Activated effector memory CD4-positive, alpha-beta T cell treated with anti-CD3 and anti-CD28 coated beads, Interleukin-2, amount 50 U/mL, for 16 hours (primary cell): ENCODE results near the gene LIPG.
"Not testable (repeated sequence)": the region's sequence is repeated elsewhere in the genome, so short reads cannot be mapped to it uniquely, and the experiment has no call there.

ENCODE experiments used
- DNase-seq: peaks from one replicate; pipeline ENCODE4 v3.0.0-alpha.2; 2020

The LIPG gene

DNA sequence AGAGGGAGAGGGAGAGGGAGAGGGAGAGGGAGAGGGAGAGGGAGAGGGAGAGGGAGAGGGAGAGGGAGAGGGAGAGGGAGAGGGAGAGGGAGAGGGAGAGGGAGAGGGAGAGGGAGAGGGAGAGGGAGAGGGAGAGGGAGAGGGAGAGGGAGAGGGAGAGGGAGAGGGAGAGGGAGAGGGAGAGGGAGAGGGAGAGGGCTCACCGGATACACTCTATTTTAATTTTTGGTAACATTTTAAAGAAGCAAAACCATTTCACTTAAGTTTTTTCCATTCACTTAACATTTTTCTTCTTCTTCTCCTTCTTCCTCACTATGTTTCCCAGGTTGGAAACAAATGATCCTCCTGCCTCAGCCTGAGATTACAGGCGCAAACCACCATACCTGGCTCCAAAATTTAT lies 17.2 kb downstream of the LIPG start:
- not testable (repeated sequence) for DNase-seq

DNA sequence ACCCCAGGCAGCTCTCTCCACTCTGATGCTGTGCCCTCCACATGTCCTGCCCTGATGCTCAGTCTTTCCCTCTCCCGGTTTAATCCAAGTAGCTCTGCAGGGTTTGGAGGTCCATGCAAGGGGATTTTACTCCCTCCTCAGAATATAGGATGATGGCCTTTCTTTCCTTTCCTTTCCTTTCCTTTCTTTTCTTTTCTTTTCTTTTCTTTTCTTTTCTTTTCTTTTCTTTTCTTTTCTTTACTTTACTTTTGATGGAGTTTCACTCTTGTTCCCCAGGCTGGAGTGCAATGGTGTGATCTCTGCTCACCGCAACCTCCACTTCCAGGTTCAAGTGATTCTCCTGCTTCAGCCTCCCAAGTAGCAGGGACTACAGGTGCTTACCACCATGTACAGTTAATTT lies 17.7 kb downstream of the LIPG start:
- not testable (repeated sequence) for DNase-seq

DNA sequence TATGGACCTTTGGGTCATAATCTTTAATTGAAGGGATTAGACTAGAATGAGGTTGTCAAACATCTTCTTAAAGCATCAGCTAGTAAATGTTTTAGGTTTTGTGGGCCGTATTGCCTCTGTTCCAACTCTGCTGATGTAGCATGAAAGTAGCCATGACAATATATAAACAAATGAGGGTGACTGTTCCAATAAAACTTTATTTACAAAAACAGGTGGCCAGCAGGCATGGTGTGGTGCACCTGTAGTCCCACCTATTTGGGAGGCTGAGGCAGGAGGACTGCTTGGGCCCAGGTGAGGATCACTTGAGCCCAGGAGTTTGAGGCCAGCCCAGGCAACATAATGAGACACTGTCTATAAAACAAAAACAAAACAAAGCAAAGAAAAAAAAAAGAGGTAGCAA lies 18.4 kb downstream of the LIPG start:
- DNase-seq = no peak

DNA sequence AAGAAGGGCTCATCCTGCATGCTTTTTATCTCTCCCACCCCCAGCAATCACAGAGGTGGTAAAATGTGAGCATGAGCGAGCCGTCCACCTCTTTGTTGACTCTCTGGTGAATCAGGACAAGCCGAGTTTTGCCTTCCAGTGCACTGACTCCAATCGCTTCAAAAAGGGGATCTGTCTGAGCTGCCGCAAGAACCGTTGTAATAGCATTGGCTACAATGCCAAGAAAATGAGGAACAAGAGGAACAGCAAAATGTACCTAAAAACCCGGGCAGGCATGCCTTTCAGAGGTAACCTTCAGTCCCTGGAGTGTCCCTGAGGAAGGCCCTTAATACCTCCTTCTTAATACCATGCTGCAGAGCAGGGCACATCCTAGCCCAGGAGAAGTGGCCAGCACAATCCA lies 19.5 kb downstream of the LIPG start:
- no peak for DNase-seq

DNA sequence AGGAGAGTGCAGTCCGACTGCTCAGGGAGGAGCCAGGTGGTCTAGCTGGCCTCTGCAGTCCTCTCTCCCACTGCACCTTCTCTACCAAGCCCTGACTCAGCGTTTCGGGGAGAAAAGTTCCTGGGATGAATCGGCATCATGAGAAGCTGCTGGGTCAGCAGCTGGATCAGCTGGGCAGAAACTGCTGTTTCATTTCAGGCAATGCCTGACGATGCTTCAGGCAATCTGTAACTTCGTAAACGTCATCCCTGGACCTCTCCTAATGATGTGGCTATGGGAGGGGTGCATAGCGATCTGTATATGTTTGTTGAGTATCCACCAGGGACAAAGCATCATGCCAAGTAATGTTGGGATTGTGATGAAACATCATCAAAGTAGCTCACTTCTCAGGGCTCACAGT lies 20.7 kb downstream of the LIPG start:
- no peak for DNase-seq

DNA sequence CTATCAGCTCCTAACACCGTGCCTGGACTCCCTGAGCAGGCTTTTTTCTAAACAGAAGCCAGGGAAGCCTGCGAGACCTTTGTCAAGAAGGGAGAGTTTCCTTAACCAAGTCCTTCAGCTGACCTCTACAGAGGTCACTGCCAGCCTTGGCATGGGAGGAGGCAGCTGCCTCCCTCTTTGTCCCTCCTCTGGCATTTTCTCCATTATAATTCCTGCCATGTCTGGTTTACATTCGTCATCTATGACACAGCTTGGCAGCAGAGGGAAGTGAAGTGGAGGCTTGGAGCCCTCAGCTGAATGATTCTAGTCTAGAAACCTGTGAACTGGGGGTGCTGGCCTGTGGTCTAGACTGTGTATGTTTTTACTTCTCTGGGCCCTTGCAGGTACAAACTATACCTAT lies 22.5 kb downstream of the LIPG start:
- DNase-seq = no peak

DNA sequence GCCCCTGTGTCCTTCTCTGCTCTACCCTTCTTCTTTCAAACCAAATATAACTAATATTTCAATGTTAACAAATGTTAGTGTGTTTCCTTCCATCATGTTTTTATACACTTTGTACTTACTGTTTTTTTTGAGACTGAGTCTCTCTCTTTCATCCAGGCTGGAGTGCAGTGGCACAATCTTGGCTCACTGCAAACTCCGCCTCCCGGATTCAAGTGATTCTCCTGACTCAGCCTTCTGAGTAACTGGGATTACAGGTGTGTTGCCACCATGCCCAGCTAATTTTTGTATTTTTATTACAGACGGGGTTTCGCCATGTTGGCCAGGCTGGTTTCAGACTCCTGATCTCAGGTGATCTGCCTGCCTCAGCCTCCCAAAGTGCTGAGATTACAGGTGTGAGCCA lies 23.1 kb downstream of the LIPG start:
- DNase-seq = not testable (repeated sequence)

DNA sequence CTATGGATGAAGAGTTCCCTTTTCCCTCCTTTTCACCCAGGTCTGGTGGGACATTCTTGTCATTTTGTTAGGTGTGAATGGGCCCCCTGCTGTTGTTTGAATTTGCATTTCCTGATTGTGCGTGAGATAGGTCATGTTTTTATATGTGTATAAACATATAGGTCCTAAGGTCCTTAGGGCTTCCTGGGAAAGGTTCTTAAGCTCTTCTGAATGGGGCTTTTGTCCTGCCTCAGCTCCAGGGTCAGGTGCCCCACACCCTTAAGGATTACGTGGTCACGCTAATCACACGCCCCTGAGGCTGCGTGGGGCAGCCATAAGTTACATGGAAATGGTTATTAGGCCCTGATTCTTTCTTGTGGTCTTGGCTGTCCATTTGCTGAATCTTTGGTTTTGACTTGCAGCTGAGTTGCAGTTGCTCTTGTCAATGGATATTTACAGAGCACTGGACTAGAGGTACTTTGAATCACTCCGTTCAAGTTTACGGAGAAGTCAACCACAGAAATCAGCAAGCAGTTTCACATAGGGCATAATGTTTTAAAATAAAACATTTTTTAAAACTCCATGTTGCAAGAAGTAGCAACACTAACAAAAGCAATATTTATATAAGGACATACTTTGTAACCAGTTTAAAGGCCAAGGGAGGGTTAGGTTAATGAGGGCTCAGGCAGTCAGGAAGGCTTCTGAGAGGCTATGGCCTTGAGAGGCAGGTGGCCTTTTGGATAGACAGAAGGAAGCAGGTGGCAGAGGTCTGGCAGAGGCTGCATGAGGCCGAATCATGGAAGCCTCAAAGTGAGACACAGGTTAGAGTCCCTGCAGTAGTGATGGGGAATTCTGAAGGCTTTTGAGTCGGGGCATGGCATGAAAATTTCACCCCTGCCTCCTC lies 24.2 kb downstream of the LIPG start:
- no peak for DNase-seq

DNA sequence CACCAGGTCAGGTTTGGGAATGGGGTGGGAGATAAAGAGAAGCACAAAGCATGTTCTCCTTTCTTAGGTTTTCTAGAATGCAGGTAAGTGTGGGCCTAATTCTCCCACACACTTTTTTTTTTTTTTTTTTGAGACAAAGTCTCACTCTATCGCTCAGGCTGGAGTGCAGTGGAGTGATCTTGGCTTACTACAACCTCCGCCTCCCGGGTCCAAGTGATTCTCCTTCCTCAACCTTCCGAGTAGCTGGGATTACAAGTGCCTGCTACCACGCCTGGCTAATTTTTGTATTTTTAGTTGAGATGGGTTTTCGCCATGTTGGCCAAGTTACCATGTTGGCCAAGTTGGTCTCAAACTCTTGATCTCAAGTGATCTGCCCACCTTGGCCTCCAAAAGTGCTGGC lies 26.3 kb downstream of the LIPG start:
- no peak for DNase-seq

DNA sequence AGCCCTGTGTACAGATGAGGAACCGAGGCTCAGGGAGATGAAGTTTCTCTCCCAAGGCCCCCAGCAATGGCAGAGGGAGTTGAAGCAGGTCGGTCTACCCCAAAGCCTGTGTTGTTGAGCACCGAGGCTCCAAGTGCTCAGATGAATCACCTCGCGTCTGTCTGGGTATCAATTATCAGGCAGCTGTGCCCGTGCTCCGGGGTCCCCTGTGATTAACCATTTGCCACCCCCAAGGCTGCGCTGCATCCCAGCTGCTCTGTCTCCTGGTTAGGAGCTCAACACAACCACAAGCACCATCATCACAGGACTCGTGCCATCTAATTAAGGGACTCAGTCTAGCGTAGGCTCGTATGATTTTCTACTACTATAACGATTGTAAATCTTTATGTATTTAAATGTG lies 27.1 kb downstream of the LIPG start:
- no peak for DNase-seq

DNA sequence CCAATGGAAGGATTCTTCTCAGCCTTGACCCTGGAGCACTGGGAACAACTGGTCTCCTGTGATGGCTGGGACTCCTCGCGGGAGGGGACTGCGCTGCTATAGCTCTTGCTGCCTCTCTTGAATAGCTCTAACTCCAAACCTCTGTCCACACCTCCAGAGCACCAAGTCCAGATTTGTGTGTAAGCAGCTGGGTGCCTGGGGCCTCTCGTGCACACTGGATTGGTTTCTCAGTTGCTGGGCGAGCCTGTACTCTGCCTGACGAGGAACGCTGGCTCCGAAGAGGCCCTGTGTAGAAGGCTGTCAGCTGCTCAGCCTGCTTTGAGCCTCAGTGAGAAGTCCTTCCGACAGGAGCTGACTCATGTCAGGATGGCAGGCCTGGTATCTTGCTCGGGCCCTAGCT lies 28.8 kb downstream of the LIPG start:
- no peak for DNase-seq

DNA sequence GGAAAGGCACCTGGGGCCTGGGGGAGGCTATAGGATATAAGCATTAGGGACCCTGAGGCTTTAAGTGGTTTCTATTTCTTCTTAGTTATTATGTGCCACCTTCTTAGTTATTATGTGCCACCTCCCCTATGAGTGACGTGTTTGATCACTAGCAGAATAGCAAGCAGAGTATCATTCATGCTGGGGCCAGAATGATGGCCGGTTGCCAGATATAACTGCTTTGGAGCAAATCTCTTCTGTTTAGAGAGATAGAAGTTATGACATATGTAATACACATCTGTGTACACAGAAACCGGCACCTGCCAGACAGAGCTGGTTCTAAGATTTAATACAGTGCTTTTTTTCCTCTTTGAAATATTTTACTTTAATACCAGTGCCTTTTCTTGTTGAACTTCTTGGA lies 29.4 kb downstream of the LIPG start:
- DNase-seq = no peak

DNA sequence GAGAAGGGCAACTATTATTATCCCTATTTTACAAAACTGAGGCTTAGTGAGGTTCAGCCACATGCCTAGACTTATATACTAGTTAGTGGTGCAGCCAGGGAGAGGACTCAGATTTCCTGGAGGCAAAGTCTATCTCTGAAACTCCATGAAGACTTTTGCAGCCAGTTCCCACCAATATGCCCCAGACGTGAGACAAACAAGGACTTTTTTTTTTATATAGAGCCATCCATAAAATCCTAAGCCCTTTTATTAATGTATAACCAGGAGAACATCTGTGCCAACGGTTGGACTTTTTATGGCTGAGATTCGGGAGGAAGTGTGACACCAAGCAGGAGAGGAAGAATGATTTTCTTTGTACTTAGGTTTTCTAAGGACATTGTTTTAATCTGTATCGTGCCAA lies 29.9 kb downstream of the LIPG start:
- no peak for DNase-seq

DNA sequence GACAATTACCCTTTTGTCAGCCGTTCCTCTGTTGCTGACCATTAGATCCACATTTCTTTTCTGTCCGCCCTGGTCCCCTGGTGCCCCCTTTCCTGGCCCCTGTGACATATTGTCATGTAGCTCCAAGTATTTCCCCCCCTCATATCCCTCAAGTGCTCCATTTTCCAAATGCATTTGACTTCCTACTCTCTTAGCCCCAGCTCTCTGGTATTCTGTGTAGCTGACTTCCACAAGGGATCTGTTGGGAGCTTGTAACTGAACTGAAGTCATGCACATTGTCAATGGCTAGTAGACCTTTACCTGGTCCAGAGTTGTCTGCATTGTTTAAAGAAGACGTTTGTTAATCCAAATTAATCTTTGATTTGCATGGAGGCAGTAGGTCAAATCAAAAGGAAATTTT lies 34.8 kb downstream of the LIPG start:
- DNase-seq = no peak

DNA sequence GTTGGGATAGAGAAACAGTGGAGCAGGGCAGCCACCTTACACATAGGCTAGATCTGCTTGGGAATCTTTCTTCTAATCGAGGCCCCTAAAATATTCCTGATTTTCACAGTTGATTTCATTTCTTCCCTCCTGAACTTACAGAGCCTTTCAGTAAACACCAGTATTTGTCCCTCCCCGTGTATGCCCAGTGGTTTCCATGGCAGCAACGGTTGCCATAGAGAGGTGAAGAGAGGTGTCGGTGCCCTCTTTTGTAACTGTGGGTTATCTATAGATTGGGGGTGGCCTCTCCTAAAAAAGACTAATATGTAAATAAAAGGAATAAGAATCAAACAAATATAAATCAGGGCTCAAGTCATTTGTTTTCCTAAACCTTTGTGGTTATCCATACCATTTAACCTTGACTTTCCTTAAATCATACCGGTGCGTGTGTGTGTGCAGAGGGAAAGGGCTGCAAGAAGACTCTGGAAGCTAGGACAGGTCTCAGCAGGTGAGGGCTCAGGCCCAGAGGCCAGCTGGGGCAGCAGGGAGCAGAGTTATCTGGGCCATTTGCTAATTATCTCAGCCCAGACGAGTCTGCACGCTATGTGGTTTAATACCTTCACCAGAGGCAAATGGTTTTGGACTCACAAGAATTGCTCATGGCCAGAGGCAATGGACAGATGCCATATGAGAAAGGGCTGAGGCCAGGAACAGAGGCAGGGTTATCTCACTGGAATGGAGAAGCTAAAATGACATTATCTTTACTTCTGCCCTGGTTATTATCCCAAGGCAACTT lies 35.5 kb downstream of the LIPG start:
- DNase-seq = no peak

DNA sequence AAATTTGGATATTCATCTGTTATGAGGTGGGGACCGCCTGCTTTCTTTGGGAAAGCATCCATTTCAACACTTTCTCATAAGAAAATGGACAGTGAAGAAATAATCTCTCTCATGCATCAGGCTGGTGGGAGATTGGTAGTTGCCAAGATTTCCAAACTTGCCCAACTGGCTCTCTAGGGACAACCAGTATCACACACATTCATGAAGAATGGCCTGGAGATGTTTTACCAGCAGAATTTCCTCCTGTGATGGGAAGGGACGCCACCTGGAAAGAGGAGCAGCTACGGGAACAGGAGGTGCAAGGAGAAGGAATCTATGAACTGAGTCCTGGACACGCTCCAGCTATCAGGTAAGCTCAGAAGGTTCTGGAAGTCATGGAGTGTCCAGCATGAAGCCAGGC lies 39.4 kb downstream of the LIPG start:
- DNase-seq = no peak

DNA sequence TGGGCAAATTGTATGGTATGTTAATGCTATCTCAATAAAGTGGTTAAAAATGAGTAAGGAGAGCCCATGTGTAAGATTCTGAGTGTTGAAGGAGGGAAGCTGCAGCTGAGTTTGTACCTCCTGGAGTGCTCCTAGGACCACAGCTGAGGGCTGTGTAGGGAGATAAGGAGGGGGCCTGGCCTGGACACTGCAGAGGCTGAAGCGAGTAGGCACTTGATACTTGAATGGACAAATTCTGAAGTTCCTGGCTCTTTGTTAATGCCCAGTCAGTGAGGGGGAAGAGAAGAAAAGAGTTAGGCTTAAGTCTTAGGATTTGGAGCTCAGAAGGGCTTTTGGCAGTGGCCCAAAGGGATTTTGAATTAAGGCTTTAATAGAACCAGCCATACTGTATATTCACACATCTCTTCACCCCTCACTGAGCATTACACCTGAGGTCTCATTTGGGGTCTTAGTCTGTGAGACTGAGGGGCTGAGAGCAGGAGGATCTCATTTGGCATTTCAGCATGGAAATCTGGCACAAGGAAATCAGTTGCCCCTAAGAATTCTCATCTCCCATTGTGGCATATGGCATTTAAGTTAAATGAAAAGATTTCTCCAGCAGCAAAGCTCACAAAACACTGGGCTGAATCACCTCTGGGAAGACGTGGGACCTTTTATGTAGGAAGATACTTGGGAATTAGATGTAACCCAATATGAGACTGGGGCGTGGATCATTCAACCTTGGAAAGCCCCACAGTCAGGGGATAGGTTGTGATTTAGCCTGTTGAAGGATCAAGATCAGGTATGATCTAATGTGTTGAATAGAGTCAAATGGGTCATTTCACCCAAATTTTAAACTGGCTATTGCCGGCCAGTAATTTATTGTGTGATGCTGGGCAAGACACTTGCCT lies 46.8 kb downstream of the LIPG start:
- no peak for DNase-seq

DNA sequence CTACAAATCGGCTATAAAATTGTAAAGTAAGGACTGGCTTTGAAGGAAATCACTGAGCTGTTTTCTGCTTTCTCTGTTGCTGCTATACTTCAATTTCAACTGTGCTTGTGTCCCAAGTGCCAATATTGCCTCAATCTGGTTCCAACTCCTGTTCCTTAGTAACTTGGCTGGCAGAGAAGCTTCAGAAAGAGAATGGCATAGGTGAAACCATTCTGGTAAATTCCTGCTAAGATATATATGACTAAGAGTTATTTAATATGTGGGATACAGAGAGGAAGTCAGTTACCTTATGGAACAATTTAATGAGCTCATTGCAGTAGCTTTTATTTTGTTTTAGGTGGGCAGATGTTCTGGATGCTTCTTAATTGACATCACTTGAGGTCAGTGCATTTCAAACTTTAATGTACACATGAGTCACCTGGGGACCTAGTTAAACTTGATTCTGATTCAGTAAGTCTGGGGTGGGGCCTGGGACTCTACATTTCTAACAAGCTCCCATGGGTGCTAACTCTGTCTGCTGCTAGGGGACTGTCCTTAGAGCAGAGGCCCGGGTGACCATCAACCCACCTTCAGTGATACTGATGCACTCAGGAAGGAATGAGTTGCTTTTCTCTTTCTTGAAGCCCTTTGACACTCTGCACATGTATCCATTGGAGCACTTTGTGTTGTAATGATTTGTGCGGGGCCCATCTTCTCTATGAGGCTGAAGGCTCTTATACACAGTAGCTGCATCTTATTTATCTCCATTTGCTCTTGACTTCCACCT lies 47.6 kb downstream of the LIPG start:
- DNase-seq = no peak

DNA sequence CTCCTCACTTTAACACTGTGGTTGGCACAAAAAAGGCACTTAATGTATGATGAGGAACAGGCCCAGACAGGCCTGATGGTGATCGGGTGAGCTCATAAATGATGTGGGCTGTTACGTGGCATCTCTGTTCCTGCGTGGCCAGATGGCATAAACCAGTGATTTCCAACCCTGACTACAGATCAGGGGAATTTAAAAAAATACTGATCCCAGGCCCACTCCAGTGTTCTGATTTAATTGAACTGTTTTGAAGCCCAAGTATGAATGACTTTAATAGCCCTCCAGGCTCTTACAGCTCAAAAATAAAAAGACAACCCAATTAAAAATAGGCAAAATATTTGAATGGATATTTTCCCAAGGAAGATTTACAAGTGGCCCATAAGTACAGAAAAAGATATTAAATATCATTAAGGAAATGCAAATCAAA lies 48.2 kb downstream of the LIPG start:
- DNase-seq = no peak

DNA sequence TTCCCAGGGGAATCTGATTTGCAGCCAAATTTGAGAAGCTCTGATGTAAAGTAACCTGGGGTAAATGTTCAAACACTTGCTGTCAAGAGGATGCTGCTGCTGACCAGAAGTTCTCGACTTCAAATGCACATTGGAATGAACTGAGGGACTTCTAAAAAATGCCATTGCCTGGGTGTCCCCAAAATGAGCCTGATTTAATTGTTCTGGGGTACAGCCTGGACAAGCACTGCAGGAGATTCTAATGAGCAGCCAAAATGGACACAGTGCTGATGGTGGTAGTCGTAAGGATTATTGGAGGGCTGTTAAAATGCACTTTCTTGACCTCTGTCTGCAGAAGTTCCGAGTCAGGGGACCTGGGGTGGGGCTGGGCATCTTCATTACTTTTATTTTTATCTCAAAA lies 49.5 kb downstream of the LIPG start:
- no peak for DNase-seq

DNA sequence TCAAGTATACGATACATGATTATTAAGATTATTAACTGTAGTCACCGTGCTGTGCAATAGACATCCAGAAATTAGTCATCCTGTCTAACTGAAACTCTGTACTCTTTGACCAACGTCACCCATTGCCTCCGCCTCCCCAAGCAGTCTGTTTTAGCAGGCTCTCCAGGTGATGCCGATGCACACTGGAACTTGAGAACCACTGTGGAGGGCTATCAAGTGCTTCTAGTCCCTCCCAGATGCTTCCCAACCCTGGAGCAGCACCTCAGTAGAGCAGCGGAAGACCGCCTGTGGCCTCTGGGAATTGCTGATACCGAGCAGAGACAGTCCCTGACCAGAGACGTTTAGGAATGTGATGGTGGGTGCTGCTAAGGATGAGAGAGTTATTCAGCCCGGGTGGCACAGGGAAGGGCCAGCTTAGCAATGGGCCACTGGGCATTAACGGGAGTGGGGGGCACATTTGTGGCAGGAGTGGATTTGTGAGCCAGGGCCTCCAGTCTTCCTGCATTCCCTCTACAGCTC lies 50.7 kb downstream of the LIPG start:
- DNase-seq = no peak

DNA sequence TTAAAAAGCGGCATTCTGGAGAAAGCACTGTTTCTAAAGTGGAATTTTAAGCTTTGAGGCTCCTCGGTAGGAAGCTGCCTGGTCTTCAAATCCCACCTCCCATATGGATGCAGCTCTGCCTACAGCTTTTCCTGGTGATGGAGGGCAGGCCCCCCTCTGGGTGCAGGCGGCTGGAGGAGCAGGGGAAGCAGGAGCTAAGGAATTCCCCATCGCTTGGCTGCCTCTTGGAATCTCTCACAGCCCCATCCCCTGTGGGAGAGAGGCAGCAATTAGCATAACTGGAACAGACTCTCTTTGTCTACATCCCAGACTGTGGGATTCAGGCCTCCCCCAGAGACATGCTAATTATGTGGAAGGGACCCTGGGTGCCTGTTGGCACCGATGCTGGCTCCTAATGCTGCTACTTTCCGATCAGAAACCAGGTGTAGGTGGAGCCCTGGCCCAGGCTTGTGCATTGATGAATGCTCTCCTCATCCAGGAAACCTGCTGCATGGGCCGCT lies 51.3 kb downstream of the LIPG start:
- DNase-seq = no peak
